GM21528 (cell line): ENCODE measurements around the gene NDEL1.
A peak's percentile ranks its signal among the peaks of the same experiment; 100 is the strongest.

Experiments used
- ATAC-seq: cut with Tn5 transposase; IDR thresholded peaks from one replicate; pipeline ENCODE4 v1.9.1; 2021; ENCODE audit warnings: mild to moderate bottlenecking, moderate library complexity; ENCODE audit not compliant: unreplicated experiment, low FRiP score

Gene NDEL1

GRCh38 chr17:8413328-8413727, 22.4 kb upstream of the NDEL1 start:
- no peak for ATAC-seq

- no peak for ATAC-seq
Observed at GRCh38 chr17:8413938-8414337, 21.7 kb upstream of the NDEL1 start.

GRCh38 chr17:8417806-8418205, 17.9 kb upstream of the NDEL1 start:
- ATAC-seq: no peak

GRCh38 chr17:8418471-8418870, 17.2 kb upstream of the NDEL1 start:
- ATAC-seq: no peak

GRCh38 chr17:8419305-8419704, 16.4 kb upstream of the NDEL1 start:
- ATAC-seq: no peak

GRCh38 chr17:8420041-8420934, 15.4 kb upstream of the NDEL1 start:
- ATAC-seq: no peak

GRCh38 chr17:8421571-8421970, 14.1 kb upstream of the NDEL1 start:
- ATAC-seq: no peak

- no peak for ATAC-seq
Observed at GRCh38 chr17:8426094-8426720, 9.5 kb upstream of the NDEL1 start.

GRCh38 chr17:8426802-8427201, 8.9 kb upstream of the NDEL1 start:
- ATAC-seq: no peak

GRCh38 chr17:8430966-8431365, 4.7 kb upstream of the NDEL1 start:
- ATAC-seq: no peak

- peak; percentile 62 for ATAC-seq
Observed at GRCh38 chr17:8436169-8436843, 622 bp downstream of the NDEL1 start.

- no peak for ATAC-seq
Observed at GRCh38 chr17:8436844-8437171, 1.1 kb downstream of the NDEL1 start.

GRCh38 chr17:8438441-8438840, 2.8 kb downstream of the NDEL1 start:
- ATAC-seq: no peak

GRCh38 chr17:8439681-8440080, 4.0 kb downstream of the NDEL1 start:
- ATAC-seq: no peak

- ATAC-seq: no peak
Observed at GRCh38 chr17:8441690-8442089, 6.0 kb downstream of the NDEL1 start.

- no peak for ATAC-seq
Observed at GRCh38 chr17:8442310-8442709, 6.6 kb downstream of the NDEL1 start.

- ATAC-seq: no peak
Observed at GRCh38 chr17:8443756-8444155, 8.1 kb downstream of the NDEL1 start.

- no peak for ATAC-seq
Observed at GRCh38 chr17:8444494-8444893, 8.8 kb downstream of the NDEL1 start.

GRCh38 chr17:8445536-8445935, 9.9 kb downstream of the NDEL1 start:
- ATAC-seq: no peak

GRCh38 chr17:8447799-8448198, 12.1 kb downstream of the NDEL1 start:
- ATAC-seq: no peak

GRCh38 chr17:8448310-8448709, 12.6 kb downstream of the NDEL1 start:
- no peak for ATAC-seq
